Measurements from ENCODE around the gene UBA3.
A peak's percentile ranks its signal among the peaks of the same experiment; 100 is the strongest.

UBA3 gene

GRCh38 chr3:69079269-69080159 lies 651 bp downstream of the UBA3 start:
- peak overlapping the region; percentile 82 for H3K4me3 ChIP-seq (ENCODE audit: low read length)
- TF ChIP-seq, protein P1, sequence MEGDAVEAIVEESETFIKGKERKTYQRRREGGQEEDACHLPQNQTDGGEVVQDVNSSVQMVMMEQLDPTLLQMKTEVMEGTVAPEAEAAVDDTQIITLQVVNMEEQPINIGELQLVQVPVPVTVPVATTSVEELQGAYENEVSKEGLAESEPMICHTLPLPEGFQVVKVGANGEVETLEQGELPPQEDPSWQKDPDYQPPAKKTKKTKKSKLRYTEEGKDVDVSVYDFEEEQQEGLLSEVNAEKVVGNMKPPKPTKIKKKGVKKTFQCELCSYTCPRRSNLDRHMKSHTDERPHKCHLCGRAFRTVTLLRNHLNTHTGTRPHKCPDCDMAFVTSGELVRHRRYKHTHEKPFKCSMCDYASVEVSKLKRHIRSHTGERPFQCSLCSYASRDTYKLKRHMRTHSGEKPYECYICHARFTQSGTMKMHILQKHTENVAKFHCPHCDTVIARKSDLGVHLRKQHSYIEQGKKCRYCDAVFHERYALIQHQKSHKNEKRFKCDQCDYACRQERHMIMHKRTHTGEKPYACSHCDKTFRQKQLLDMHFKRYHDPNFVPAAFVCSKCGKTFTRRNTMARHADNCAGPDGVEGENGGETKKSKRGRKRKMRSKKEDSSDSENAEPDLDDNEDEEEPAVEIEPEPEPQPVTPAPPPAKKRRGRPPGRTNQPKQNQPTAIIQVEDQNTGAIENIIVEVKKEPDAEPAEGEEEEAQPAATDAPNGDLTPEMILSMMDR (IDR thresholded peaks at IDR 0.05; ENCODE audit: insufficient read depth, low read depth, low read length, missing control alignments) = no peak
- peak; percentile 26 for DNase-seq (ENCODE audit: low read depth)

- TF ChIP-seq, protein P1 (IDR thresholded peaks at IDR 0.05; ENCODE audit: insufficient read depth, low read depth, low read length, missing control alignments) = no peak
- DNase-seq (ENCODE audit: low read depth) = no peak
- no peak overlapping the region for H3K4me3 ChIP-seq (ENCODE audit: low read length)
Measured at GRCh38 chr3:69072928-69073327, 7.2 kb downstream of the UBA3 start.

DNA sequence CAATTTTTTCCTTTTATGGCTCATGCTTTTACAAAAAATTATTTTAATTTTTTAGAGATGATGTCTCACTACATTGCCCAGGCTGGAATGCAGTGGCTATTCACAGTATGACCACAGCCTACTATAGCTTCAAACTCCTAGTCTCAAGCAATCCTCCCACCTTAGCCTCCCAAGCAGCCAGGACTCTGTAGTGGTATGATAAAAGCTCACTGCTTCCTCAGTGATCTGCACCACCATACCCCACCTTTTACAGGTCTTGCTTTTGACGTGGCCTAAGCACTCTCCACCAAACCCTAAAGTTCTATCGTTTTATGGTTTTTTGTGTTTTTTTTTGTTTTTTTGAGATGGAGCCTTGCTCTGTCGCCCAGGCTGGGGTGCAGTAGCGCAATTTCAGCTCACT lies 14.0 kb downstream of the UBA3 start:
- no peak overlapping the region for H3K4me3 ChIP-seq (ENCODE audit: low read length)
- no peak for DNase-seq (ENCODE audit: low read depth)
- TF ChIP-seq, protein P1 (IDR thresholded peaks at IDR 0.05; ENCODE audit: insufficient read depth, low read depth, low read length, missing control alignments) = no peak

- TF ChIP-seq, protein P1 (IDR thresholded peaks at IDR 0.05; ENCODE audit: insufficient read depth, low read depth, low read length, missing control alignments) = no peak
- no peak for DNase-seq (ENCODE audit: low read depth)
- H3K4me3 ChIP-seq (ENCODE audit: low read length) = no peak overlapping the region
Measured at GRCh38 chr3:69065318-69065964, 14.7 kb downstream of the UBA3 start.

- TF ChIP-seq, protein P1 (IDR thresholded peaks at IDR 0.05; ENCODE audit: insufficient read depth, low read depth, low read length, missing control alignments) = no peak
- no peak overlapping the region for H3K4me3 ChIP-seq (ENCODE audit: low read length)
- DNase-seq (ENCODE audit: low read depth) = no peak
Measured at GRCh38 chr3:69063636-69064035, 16.5 kb downstream of the UBA3 start.

GRCh38 chr3:69059688-69060087 lies 20.5 kb downstream of the UBA3 start:
- H3K4me3 ChIP-seq (ENCODE audit: low read length) = no peak overlapping the region
- DNase-seq (ENCODE audit: low read depth) = no peak
- TF ChIP-seq, protein P1 (IDR thresholded peaks at IDR 0.05; ENCODE audit: insufficient read depth, low read depth, low read length, missing control alignments) = no peak
